Measurements from ENCODE around the gene TMEM169. TPM values are rescaled to one million over a fixed set of nuclear protein-coding genes. Genes with fewer than 3 reads are reported as not detected.

The TMEM169 gene
- total and polyA plus RNA-seq, 2 donors (not counting 1 experiment from before 2014, with no cell fraction given): 0.28 to 0.84 TPM

GRCh38 chr2:216108310-216108966, 26.7 kb downstream of the TMEM169 start:
- TF ChIP-seq EZH2 (IDR thresholded peaks at IDR 0.05; ENCODE audit: borderline replicate concordance, insufficient read depth, low read depth, low read length, poor library complexity, severe bottlenecking): no peak
- TF ChIP-seq CTCF (IDR thresholded peaks at IDR 0.05): no peak
- Histone ChIP-seq H4K20me1 (ENCODE audit: control insufficient read depth, insufficient read depth, low read length, poor library complexity, severe bottlenecking) (peaks cover 24% of the 10 kb centered on the region), H3K9ac (ENCODE audit: low read length) (peak overlapping the region; percentile 97), H2AFZ (ENCODE audit: insufficient read depth, low read depth, low read length, poor library complexity, severe bottlenecking) (peak overlapping the region; percentile 26), H3K4me3 (ENCODE audit: control extremely low read depth in 1 of 5, extremely low read depth in 1 of 5, insufficient read depth in 1 of 5, low read depth in 2 of 5, low read length in 4 of 5) (peak overlapping the region; percentile 47 to 95 (median 71)), H3K4me1 (ENCODE audit: control insufficient read depth in 2 of 2, insufficient read depth in 2 of 2, low read length in 2 of 2) (peaks cover 22 to 23% of the 10 kb centered on the region in 2 donors), H3K27me3 (replicated peaks in 1 of 4; ENCODE audit: control extremely low read depth in 1 of 4, control insufficient read depth in 3 of 4, insufficient read depth in 4 of 4, low read length in 3 of 4) (no peaks in the 10 kb centered on the region), H3K27ac (ENCODE audit: low read length in 2 of 2) (peak overlapping the region; percentile 91 to 97), H3K4me2 (replicated peaks; ENCODE audit: low read depth, low read length, poor library complexity, severe bottlenecking) (peak overlapping the region; percentile 79), H3K9me3 (ENCODE audit: control extremely low read depth in 1 of 3, control insufficient read depth in 2 of 3, insufficient read depth in 1 of 3, low read length in 2 of 3) (no peaks in the 10 kb centered on the region), H3K79me2 (ENCODE audit: control insufficient read depth, insufficient read depth, low read length) (peaks cover 44% of the 10 kb centered on the region), H3K36me3 (replicated peaks in 1 of 2; ENCODE audit: control extremely low read depth in 1 of 2, control insufficient read depth in 1 of 2, extremely low read depth in 1 of 2, insufficient read depth in 2 of 2, low read length in 1 of 2) (peaks cover 7 to 33% of the 10 kb centered on the region in 2 experiments)
- CTCF ChIA-PET: interaction anchor here (1.0 to 3.5 kb wide), 6 partner anchors 24 to 295 kb away, joined by 3 to 21 read pairs (median 3); no protein-coding TSS in a partner anchor
- DNase-seq (peak; percentile 25), ATAC-seq (ENCODE audit: low read depth) (no peak)
- Mint-ChIP-seq H3K4me3 (peak overlapping the region; percentile 100), H3K27me3 (peaks cover 3% of the 10 kb centered on the region), H3K27ac (peak overlapping the region; percentile 100), H3K4me1 (peaks cover 44% of the 10 kb centered on the region), H3K9me3 (ENCODE audit: insufficient read depth) (no peaks in the 10 kb centered on the region)
- WGBS (ENCODE audit: insufficient coverage): 97% methylated on average over 4 of the region's 6 CpGs
- intact Hi-C loops (cut with micrococcal nuclease): loop anchor here (2.0 kb wide), 1 partner anchor 52 kb away; no protein-coding TSS in a partner anchor
- POLR2A ChIA-PET: interaction anchor here (1.0 to 1.8 kb wide), 3 partner anchors 26 to 51 kb away, joined by 3 to 17 read pairs (median 4); partner anchors contain the start of genes PECR and TMEM169
